Measurements from ENCODE around the gene MGST2.
A peak's percentile ranks its signal among the peaks of the same experiment; 100 is the strongest.
"Not testable (repeated sequence)": the region's sequence is repeated elsewhere in the genome, so short reads cannot be mapped to it uniquely, and the experiment has no call there.

MGST2 gene

GRCh38 chr4:139672732-139673131 is 7.1 kb downstream of the MGST2 start:
- DNase-seq: no peak

- DNase-seq: no peak
These were observed 9.4 kb downstream of the MGST2 start for GRCh38 chr4:139674875-139675550.

- no peak for DNase-seq
These were observed 10.0 kb downstream of the MGST2 start for GRCh38 chr4:139675651-139676050.

GRCh38 chr4:139676365-139676764 is 10.7 kb downstream of the MGST2 start:
- DNase-seq: no peak

GRCh38 chr4:139676913-139677585 is 11.4 kb downstream of the MGST2 start:
- no peak for DNase-seq

- no peak for DNase-seq
These were observed 16.7 kb downstream of the MGST2 start for GRCh38 chr4:139682309-139682708.

GRCh38 chr4:139682741-139683151 is 17.1 kb downstream of the MGST2 start:
- no peak for DNase-seq

- no peak for DNase-seq
These were observed 18.7 kb downstream of the MGST2 start for GRCh38 chr4:139684351-139684750.

GRCh38 chr4:139685180-139685579 is 19.6 kb downstream of the MGST2 start:
- DNase-seq: peak; percentile 10

- DNase-seq: no peak
These were observed 20.5 kb downstream of the MGST2 start for GRCh38 chr4:139686130-139686529.

GRCh38 chr4:139686988-139687387 is 21.4 kb downstream of the MGST2 start:
- no peak for DNase-seq

- DNase-seq: no peak
These were observed 23.6 kb downstream of the MGST2 start for GRCh38 chr4:139689093-139689722.

- no peak for DNase-seq
These were observed 24.8 kb downstream of the MGST2 start for GRCh38 chr4:139690419-139690818.

- no peak for DNase-seq
These were observed 26.8 kb downstream of the MGST2 start for GRCh38 chr4:139692309-139693012.

- DNase-seq: no peak
These were observed 29.0 kb downstream of the MGST2 start for GRCh38 chr4:139694522-139695107.

- DNase-seq: no peak
These were observed 30.9 kb downstream of the MGST2 start for GRCh38 chr4:139696491-139696890.

- not testable (repeated sequence) for DNase-seq
These were observed 32.7 kb downstream of the MGST2 start for GRCh38 chr4:139698167-139698925.

- peak; percentile 83 for DNase-seq
These were observed 34.9 kb downstream of the MGST2 start for GRCh38 chr4:139700568-139700967.

- DNase-seq: peak; percentile 10
These were observed 39.4 kb downstream of the MGST2 start for GRCh38 chr4:139704915-139705485.

- DNase-seq: no peak
These were observed 44.0 kb downstream of the MGST2 start for GRCh38 chr4:139709660-139710059.

GRCh38 chr4:139710073-139710472 is 44.5 kb downstream of the MGST2 start:
- no peak for DNase-seq

- DNase-seq: no peak
These were observed 45.8 kb downstream of the MGST2 start for GRCh38 chr4:139711461-139711860.
